HG02938 (cell line): ENCODE data around the gene TBC1D16.
"Not testable (repeated sequence)": the region's sequence is repeated elsewhere in the genome, so short reads cannot be mapped to it uniquely, and the experiment has no call there.

ENCODE experiments used
- ATAC-seq: cut with Tn5 transposase; IDR thresholded peaks from one replicate; pipeline ENCODE4 v1.9.1; 2021; ENCODE audit warnings: mild to moderate bottlenecking, moderate library complexity; ENCODE audit not compliant: unreplicated experiment

TBC1D16 gene

DNA sequence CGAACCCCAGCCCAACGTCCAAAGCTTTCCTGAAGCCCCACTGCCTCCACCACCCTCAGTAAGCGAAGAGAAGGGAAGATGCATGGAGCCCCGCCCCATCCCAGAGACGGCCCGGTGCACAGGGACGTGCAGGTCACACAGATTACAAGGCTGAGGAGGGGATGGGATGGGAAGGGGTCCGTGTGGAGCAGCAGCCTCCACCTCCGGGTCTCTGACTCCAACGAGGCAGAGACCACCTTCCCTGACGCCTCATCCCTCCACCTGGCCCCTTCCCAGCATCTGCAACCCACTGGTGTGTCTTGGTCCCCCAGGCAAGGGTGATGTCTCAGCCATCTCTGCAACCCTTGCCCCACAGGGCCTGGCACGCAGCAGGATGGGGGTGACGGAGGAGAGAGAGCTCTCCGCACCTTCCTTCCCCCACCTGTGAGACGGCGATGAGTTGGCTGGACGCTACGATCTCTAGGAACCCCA lies 58.5 kb downstream of the TBC1D16 start:
- no peak for ATAC-seq

DNA sequence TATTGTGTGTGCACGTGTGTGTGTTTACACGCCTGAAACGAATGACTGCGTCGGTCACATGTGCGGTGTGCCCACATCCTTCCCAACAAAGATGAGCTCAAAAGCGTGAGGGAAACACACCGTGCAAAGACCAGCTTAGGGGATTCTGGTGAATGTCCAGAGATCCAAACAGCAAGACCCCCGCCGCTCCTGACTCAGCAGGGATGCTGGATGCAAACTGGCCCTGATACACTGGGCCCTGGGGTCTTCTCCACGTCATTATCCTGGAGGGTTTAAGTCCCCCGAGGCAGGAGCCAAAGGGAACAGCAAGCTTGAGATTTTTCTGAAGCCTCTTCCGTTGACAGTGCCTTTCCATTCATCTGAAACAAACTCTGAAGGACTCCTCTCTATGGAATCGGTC lies 59.2 kb downstream of the TBC1D16 start:
- no peak for ATAC-seq

DNA sequence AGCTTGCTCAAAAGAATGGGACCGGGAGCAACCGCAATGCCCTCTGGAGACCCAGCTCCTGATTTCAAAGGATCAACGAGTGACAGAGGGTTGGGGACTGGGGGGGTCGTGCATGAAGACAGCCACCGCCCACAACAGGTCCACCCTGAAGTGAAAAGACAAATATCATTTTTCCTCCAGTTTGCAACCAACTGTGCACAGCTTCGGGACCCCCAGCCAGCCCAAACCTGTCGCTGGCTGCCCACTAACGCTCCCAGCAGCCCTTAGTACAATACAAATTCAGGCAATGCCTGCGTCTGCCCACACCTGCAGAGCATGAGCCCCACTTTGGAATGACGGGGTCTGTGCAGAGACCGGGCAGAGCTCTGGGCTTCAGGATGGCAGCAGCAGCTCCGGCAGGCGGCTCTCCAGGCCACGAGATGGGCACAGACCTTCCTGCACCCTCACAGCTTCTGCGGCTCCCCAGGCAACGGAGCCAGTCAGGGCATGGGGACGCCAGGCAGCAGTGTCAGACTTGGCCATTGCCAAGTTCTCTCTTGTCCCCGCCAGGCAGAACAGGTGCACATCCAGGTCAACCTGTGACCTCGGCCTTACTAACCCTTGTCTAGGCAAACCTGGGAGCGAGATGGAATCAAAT lies 60.1 kb downstream of the TBC1D16 start:
- no peak for ATAC-seq

DNA sequence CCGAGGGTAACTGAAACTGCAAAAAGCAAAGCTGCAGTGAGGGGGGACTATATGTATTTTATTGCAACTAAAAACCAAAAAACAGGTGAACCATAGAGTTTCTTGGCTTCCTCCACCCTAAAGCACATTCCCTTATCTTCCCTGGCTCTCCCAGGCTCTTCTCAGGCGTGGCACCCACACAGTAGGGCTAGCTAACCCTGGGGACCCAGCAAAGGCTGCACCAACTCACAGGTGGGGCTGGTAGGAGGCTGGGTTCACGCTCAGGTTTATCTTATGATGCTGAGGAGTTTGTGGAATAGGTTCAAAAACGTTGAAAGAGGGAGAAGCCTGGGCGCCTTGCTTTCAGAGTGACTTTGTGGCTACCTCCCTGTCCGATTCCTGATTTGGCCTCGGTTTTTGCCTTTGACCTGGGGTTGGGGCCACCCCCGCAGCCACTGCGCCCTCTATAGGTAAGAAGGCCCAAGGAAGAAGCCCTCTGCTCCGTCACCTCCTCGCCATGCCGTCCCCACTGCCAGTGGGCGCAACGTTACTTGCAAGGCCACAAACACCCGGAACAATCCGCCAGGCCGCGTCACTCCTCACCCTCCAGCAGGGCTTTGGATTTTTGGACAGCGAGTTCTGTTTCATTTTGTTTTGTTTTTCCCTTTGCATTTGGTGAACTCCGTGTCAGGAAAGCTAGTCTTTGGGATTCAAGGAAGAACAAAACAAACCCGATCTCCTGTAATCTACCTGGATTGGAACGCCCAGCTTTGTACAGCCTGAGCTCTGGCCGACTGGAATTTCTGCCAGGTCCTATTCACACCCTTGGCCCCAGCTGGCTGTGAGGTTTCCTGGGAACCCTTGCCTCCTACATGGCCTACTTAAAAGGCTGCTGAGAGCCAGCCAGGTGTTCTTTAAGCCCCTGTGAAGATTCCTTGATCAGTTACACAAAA lies 60.8 kb downstream of the TBC1D16 start:
- no peak for ATAC-seq

DNA sequence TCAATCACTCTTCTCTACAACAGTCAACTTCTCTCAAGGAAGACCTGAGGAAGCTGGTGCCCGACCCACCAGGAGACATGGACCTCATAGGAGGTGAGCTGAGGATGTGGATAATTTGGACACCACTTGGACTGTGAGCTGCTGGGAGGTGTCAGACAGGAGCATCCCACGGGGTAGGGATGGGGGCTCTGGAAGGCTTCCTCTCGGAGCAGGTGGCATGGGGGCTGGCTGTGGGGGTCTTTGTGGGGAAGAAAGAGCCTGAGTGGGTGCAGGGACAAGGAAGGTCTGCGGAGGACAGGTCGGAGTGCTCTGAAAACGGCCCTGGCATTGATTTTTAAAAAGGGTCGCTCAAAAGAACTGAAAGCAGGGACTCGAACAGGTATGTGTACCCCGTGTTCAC lies 64.0 kb downstream of the TBC1D16 start:
- ATAC-seq, result no peak

DNA sequence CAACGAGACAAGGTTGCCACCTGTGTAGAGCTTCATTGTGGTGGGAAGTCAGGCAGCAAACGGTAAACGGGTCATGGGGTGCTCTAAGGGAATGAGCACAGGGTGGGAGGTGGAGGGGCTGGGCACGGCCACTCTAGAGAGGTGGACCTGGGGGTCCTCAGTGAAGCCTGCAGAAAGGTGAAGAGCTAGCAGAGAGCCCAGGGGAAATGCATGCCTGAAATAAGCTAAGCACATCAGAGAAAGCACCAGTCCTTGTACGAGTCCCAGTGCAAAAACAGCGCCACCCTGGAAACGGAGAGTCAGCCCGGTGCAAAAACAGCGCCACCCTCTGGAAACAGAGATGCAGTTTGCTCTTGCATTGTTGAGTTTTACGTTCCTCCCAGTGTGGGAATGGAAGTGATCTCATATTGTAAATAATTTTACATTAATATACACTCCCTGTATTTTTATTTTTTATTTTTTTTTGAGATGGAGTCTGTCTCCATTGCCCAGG lies 65.0 kb downstream of the TBC1D16 start:
- no peak for ATAC-seq

DNA sequence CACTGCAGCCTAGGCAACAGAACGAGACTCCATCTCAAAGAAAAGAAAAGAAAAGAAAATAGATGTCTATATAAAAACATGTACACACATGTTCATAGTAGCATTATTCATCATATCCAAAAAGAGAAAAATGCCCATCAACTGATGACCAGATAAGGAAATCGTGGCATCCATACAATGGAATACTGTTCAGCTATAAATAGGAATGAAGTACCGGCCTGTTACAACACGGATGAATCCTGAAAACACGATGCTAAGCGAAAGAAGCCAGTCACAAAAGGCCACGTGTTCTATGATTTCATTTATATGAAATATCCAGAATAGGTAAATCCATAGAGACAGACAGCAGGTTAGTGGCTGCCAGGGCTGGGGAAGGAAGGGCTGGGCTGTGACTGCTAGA lies 65.8 kb downstream of the TBC1D16 start:
- no peak for ATAC-seq

DNA sequence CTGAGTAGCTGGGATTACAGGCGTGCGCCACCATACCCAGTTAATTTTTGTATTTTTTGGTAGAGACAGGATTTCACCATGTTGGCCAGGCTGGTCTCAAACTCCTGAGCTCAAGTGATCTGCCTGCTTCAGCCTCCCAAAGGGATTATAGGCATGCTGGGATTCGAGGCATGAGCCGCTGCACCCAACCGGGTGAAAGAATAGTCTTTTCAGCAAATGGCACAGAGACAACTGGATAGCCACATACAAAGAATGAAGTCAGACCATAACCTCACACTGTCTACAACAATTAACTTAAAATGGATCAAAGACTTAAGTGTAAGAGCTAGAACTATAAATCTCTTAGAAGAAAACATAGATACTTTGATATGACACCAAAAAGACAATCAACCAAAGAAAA lies 67.6 kb downstream of the TBC1D16 start:
- no peak for ATAC-seq

DNA sequence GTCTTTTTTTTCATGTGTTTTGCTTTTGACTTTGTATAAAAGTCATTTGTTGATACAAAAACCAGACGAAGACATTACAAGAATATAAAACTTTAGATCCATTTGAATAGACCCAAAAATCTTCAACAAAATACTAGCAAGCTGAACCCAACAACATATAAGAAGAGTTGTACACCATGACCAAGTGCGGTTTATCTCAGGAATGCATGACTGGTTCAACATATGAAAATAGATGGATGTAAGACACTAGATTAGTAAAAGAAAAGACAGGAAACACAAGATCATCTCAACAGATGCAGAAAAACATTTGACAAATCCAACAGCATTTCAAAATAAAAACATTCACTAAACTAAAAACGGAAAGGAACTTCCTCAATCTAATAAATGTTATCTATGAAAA lies 69.0 kb downstream of the TBC1D16 start:
- no peak for ATAC-seq

DNA sequence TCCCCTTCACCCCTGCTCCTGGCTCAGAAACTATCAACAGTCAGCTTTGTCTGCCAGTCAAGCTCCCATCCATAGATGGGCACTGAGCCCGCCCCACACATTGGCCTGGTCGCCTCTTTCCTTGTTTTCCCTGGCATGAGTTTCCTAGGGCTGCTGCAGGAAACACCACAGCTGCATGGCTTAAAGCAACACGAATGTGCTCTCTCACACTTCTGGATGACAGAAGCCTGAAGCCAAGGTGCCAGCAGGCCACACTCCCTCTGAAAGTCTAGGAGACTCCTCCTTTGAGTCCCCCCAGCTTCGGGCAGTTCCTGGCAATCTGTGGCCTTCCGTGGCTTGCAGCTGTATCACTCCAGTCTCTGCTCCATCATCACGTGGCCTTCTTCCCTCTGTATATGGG lies 69.9 kb downstream of the TBC1D16 start:
- ATAC-seq, result no peak

DNA sequence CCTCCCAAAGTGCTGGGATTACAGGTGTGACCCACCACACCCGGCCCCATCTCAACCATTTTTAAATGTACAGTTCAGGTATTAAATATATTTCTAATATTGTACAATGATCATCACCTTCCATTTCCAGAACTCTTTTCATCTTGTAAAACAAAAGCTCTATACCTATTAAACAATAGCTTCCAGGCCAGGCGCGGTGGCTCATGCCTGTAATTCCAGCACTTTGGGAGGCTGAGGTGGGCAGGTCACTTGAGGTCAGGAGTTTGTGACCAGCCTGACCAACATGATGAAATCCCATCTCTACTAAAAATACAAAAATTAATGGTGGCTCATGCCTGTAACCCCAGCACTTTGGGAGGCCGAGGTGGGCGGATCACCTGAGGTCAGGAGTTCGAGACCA lies 73.2 kb downstream of the TBC1D16 start:
- ATAC-seq, result not testable (repeated sequence)

DNA sequence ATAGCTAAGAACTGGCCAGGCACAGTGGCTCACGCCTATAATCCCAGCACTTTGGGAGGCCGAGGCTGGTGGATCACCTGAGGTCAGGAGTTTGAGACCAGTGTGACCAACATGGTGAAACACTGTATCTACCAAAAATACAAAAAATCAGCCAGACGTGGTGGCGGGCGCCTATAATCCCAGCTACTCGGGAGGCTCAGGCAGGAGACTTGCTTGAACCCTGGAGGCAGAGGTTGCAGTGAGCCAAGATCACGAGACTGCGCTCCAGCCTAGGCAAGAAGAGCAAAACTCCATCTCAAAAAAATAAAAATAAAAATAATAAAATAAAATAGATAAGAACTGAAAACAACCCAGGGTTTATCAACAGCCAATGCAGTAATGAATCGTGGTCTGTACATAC lies 74.1 kb downstream of the TBC1D16 start:
- not testable (repeated sequence) for ATAC-seq

DNA sequence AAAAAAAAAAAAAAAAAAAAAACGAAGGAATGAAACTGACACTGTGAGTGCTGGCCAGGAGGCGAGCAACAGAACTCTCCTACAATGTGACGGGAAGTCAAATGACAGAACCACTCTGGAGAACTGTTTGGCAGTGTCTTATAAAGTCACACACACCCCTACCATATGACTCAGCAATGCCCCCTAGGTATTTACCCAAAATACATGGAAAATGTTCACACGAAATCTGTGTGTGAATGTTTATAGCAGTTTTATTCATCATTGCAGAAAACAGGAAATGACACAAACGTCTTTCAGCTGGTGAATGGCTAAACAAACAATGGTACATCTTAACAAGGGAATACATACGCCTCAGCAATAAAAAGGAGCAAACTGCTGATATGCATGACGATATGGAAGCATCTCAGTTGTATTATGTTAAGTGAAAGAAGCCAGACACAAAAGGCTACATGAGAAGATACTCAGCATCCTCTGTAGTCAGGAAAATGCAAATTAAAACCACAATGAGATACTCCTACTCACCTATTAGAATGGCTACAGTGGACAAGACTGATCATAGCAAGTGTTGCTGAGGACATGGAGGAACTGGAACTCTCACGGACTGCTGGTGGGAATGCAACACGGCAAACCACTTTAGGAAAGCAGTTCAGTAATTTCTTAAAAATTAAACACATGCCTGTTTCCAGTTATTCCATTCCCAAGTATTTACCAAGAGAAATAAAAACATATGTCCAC lies 74.7 kb downstream of the TBC1D16 start:
- no peak for ATAC-seq

DNA sequence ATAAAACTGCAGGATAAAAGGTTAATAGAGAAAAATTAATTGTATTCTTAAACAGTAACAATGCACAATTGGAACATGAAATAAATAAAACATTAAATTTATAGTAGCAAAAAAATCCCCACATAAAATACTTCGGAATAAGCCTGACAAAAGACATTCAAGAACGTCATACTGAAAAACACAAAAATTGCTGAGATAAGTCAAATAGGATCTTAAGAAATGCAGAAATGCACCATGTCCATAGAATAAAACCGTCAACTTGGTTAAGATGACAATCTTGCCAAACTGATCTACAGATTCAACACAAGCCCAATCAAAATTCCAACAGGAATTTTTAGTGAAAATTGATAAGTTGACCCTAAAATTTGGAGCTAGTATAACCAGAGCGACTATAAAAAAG lies 76.6 kb downstream of the TBC1D16 start:
- no peak for ATAC-seq

DNA sequence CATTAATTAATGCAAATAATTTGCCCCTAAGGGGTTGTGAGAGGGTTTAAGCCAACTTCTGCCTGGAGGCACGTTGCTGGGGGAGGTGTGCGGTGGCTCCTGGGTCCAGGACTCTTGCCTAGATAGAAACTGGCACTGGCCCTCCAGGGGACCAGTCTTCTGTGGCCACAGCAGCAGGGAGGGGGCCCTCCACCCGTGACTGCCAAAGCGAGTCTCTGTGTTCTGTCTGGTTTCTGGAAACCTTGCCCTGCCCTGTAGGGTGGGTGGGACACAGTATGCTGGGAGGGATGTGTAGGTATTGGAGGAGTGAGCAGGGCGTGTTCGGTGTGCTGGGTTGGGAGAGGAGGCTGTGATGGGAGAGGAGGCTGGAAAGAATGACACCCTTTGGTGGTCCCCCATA lies 78.8 kb downstream of the TBC1D16 start:
- no peak for ATAC-seq

DNA sequence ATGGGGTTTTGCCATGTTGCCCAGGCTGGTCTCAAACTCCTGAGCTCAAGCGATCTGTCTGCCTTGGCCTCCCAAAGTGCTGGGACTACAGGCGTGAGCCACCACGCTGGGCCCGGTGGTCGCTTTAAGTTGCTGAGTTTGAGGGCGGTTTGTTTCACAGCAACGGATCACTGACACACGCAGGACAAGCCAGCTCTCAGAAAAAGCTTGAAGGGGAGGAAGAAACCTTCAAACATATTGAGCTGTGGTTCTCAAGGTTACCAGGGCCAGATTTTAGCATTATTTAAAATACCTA lies 79.3 kb downstream of the TBC1D16 start:
- ATAC-seq, result not testable (repeated sequence)

DNA sequence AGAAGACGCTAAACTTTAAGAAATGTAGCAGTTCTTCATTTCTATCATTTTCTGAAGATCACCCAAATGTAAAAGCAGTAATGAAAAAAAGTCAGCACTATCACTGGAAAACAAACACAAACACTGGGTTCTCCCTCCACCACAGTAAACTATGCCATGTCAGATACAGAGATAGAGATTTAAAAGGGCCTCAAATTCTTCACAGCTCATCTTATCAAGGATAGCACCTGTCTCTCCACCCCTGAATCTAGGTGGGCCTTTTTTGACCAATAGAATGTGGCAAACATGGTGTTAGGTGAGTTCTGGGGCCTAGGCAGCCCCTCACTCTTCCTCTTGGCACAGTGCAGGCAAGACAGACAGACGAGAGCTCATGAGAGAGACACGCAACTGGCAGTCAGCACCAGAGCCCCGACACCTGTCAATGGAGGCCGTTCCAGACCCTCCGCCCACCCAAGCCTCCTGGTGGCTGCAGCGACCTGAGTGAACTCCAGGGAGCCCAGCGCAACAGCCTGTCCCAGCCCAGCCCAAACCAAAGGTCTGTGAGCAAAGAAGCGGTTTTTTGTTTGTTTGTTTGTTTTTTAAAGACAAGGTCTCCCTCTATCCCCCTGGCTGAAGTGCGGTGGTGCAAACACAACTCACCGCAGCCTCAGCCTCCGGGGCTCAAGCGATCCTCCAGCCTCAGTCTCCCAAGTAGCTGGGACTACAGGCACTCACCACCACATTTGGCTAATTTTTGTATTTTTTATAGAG lies 79.8 kb downstream of the TBC1D16 start:
- ATAC-seq, result no peak

DNA sequence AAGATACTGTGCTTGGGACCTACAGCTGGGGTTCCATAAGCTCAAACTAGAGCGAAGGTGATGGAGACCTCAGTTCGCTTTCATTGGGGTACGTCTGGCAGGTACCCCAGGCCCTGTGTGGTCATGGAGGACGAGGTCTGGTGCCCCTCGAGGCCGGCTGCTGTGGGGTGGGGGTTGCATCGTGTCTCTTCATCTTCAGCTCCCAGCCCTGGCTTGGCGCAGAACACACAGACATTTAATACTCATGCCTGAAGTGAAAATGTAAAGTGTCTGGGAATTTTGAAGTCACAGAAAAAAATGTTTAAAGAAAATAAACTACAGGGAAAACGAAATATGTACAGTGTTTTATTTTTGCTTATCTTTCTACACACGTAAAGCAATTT lies 80.5 kb downstream of the TBC1D16 start:
- ATAC-seq, result no peak

DNA sequence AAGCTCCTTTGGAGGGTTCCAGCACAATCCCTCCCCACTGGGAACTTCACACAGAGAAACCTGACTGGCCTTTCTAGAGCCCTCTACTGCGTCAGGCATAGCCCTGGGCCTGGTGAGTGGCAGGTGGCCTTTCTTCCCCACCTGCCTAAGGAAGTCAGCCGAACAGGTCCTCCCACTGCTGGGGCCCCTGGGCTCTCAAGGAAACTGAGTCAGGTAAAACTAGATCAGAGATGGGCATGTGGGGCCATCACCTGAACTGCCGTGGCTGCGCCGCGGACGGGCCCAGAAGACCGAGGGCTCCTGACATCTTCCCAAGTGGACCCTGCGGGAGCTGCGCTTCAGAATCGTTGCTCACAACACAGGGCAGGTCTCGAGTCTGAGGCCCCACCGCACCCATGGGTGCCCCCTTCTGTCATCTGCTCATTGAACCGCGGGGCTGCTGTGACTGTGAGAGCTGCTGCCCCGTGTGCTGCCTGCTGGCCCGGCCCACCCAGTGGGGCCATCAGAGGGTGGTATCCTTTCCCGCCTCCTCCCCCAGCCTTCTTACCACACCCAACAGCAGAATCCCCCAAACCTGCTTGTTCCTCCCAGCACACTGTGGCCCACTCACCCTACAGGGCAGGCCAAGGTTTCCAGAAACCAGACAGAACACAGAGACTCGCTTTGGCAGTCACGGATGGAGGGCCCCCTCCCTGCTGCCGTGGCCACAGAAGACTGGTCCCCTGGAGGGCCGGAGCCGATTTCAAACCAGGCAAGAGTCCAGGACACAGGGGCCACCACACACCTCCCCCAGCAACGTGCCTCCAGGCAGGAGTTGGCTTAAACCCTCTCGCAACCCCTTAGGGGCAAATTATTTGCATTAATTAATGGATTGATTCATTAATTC lies 81.1 kb downstream of the TBC1D16 start:
- no peak for ATAC-seq

DNA sequence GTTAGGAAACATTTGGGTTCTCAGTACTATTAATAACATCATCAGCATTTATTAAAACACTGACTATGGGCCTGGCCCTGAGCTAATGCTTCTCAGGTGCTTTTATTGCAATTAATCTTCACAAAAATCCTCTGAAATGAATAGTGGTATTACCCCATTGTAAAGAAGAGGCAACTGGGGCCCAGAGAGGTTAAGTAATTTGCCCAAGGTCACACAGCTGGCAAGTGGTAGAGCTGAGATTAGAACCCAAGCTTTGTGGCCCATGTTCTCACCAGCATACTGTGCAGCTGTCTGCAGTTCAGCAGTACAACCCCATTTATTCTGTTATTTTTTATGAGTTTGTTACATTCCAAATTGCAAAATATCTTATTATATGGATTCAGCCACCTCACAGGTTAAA lies 82.3 kb downstream of the TBC1D16 start:
- no peak for ATAC-seq
